Limb (tissue), 2 donors: ENCODE data around the gene EBI3.
"Not testable (repeated sequence)": the region's sequence is repeated elsewhere in the genome, so short reads cannot be mapped to it uniquely, and the experiment has no call there.

Experiments
- DNase-seq, 2 donors: peaks; one replicate each; pipeline ENCODE4 v3.0.0-alpha.2; 2016; ENCODE audit errors: extremely low spot score in 2 of 2

EBI3 gene

GRCh38 chr19:4229179-4229931 is at the start of gene EBI3:
Gene EBI3, plus strand, starts transcription at chr19:4229523. Its CDS starts 28 bp downstream, at chr19:4229551.
- DNase-seq, result no peak

GRCh38 chr19:4181053-4181508 is 48.2 kb upstream of the EBI3 start:
- DNase-seq, result no peak

- DNase-seq, result peak; percentile 94 to 95
These were observed 47.1 kb upstream of the EBI3 start, which contains the start of the genes ANKRD24 and SIRT6 for GRCh38 chr19:4182084-4182810. Gene ANKRD24, plus strand, starts transcription at chr19:4182689. Its CDS starts 3,737 bp downstream, at chr19:4186426. Gene SIRT6, minus strand, starts transcription at chr19:4182563. Its CDS starts 24 bp downstream, at chr19:4182539.

GRCh38 chr19:4183967-4184717 is 45.2 kb upstream of the EBI3 start:
- no peak for DNase-seq

- no peak for DNase-seq
These were observed 44.5 kb upstream of the EBI3 start for GRCh38 chr19:4184718-4185352.

- DNase-seq, result no peak
These were observed 43.8 kb upstream of the EBI3 start for GRCh38 chr19:4185413-4186086.

- DNase-seq, result peak; percentile 29 to 75
These were observed 43.0 kb upstream of the EBI3 start for GRCh38 chr19:4186087-4186993.

- no peak for DNase-seq
These were observed 41.8 kb upstream of the EBI3 start for GRCh38 chr19:4187313-4188122.

- DNase-seq, result no peak
These were observed 39.7 kb upstream of the EBI3 start for GRCh38 chr19:4189641-4190040.

GRCh38 chr19:4192537-4192936 is 36.8 kb upstream of the EBI3 start:
- DNase-seq, result not testable (repeated sequence)

- DNase-seq, result no peak
These were observed 35.0 kb upstream of the EBI3 start for GRCh38 chr19:4194353-4194752.

- DNase-seq, result no peak
These were observed 33.3 kb upstream of the EBI3 start for GRCh38 chr19:4196009-4196408.

GRCh38 chr19:4196587-4197148 is 32.7 kb upstream of the EBI3 start:
- DNase-seq, result no peak

GRCh38 chr19:4197228-4197624 is 32.1 kb upstream of the EBI3 start:
- DNase-seq, result no peak

- peak in 1 of 2 donors; percentile 41 for DNase-seq
These were observed 31.5 kb upstream of the EBI3 start for GRCh38 chr19:4197625-4198466.

GRCh38 chr19:4198467-4199126 is 30.7 kb upstream of the EBI3 start:
- DNase-seq, result peak in 1 of 2 donors; percentile 49

GRCh38 chr19:4199699-4200293 is 29.5 kb upstream of the EBI3 start:
- DNase-seq, result no peak
